ENCODE measurements around the gene FKBP2. TPM values are rescaled to one million over a fixed set of nuclear protein-coding genes. Genes with fewer than 3 reads are reported as not detected.
A peak's percentile ranks its signal among the peaks of the same experiment; 100 is the strongest.

Gene FKBP2
- total RNA-seq, 1 donor from 2014 or later, result 5.3 TPM

DNA sequence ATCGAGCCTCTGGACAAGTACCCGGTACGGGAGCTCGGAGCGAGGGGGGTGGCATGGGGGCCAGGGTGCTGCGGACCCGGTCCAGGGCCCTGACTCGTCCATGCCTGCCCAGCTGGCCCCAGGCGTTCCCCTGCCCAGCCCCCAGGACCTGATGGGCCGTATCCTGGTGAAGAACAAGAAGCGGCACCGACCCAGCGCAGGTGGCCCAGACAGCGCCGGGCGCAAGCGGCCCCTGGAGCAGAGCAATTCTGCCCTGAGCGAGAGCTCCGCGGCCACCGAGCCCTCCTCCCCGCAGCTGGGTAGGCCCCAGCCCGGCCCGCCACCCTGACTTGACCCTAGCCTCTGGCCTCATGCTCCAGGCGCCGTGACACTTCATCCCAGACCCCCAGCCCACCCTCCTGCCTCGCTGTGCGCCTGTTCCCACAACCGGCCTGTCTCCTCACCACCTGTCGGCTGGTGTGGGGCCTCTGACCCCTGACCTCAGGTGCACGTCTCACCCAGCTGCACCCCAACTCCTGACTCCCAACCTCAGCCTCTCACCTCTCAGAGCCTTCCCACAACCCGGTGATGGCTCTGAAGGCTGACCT, 18.1 kb downstream of the FKBP2 start:
- Histone ChIP-seq H3K36me3 (no peaks in the 10 kb centered on the region), H3K4me2 (no peak overlapping the region), H2AFZ (replicated peaks) (no peak overlapping the region), H4K20me1 (ENCODE audit: low read depth) (peaks cover 4% of the 10 kb centered on the region), H3K9ac (no peak overlapping the region), H3K4me3 (no peak overlapping the region), H3K27ac (no peak overlapping the region), H3K4me1 (no peaks in the 10 kb centered on the region), H3K9me3 (ENCODE audit: low read depth) (no peaks in the 10 kb centered on the region), H3K79me2 (ENCODE audit: low read depth) (no peaks in the 10 kb centered on the region), H3F3A (ENCODE audit: low read depth) (no peaks in the 10 kb centered on the region), H3K27me3 (no peaks in the 10 kb centered on the region)
- peaks cover 20% of the 10 kb centered on the region for H3K36me3 Mint-ChIP-seq
- no peak for DNase-seq (ENCODE audit: low spot score)
- H3K9me3 Mint-ChIP-seq, result no peaks in the 10 kb centered on the region
- H3K27ac Mint-ChIP-seq, result no peak overlapping the region
- H3K4me3 Mint-ChIP-seq, result peak overlapping the region; percentile 51
- peaks cover 10% of the 10 kb centered on the region for H3K27me3 Mint-ChIP-seq (ENCODE audit: insufficient read depth, low read depth)
- TF ChIP-seq EZH2 (IDR thresholded peaks at IDR 0.05) (no peak), EZH2phosphoT487 (IDR thresholded peaks at IDR 0.05) (no peak)
- TF ChIP-seq, protein P1, sequence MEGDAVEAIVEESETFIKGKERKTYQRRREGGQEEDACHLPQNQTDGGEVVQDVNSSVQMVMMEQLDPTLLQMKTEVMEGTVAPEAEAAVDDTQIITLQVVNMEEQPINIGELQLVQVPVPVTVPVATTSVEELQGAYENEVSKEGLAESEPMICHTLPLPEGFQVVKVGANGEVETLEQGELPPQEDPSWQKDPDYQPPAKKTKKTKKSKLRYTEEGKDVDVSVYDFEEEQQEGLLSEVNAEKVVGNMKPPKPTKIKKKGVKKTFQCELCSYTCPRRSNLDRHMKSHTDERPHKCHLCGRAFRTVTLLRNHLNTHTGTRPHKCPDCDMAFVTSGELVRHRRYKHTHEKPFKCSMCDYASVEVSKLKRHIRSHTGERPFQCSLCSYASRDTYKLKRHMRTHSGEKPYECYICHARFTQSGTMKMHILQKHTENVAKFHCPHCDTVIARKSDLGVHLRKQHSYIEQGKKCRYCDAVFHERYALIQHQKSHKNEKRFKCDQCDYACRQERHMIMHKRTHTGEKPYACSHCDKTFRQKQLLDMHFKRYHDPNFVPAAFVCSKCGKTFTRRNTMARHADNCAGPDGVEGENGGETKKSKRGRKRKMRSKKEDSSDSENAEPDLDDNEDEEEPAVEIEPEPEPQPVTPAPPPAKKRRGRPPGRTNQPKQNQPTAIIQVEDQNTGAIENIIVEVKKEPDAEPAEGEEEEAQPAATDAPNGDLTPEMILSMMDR (IDR thresholded peaks at IDR 0.05), result no peak
- H3K4me1 Mint-ChIP-seq, result peaks cover 3% of the 10 kb centered on the region

DNA sequence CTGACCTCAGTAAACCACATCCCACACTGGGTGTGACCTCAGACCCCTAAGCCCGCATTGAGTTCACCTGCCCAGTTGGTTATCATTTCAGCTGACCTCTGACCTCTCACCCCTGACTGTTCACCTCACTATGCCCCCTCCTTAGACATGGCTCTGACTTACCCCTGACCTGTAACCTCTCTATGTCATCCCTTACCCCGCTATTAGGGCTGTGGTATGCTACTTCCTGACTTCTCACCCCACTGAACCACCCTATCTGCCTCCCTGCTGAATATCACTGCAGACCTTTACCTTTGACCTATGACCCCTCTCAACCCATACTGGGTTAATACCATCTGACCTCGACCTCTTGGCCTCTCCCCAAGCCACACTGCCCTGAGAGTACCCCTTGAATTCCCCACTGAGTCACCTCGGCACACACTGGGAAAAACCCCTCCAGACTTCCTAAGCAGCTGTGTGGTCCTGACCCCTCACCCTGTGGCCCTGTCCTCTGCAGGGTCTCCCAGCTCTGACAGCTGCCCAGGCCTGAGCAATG, 18.7 kb downstream of the FKBP2 start:
- Histone ChIP-seq H3K9me3 (ENCODE audit: low read depth) (no peaks in the 10 kb centered on the region), H2AFZ (replicated peaks) (no peak overlapping the region), H3K4me3 (no peak overlapping the region), H3F3A (ENCODE audit: low read depth) (no peaks in the 10 kb centered on the region), H3K79me2 (ENCODE audit: low read depth) (no peaks in the 10 kb centered on the region), H3K27me3 (no peaks in the 10 kb centered on the region), H3K4me1 (no peaks in the 10 kb centered on the region), H3K9ac (no peak overlapping the region), H3K27ac (no peak overlapping the region), H4K20me1 (ENCODE audit: low read depth) (no peaks in the 10 kb centered on the region), H3K36me3 (no peaks in the 10 kb centered on the region), H3K4me2 (no peak overlapping the region)
- H3K27ac Mint-ChIP-seq, result no peak overlapping the region
- peaks cover 19% of the 10 kb centered on the region for H3K36me3 Mint-ChIP-seq
- H3K4me1 Mint-ChIP-seq, result peaks cover 3% of the 10 kb centered on the region
- H3K27me3 Mint-ChIP-seq (ENCODE audit: insufficient read depth, low read depth), result peaks cover 10% of the 10 kb centered on the region
- peak overlapping the region; percentile 51 for H3K4me3 Mint-ChIP-seq
- DNase-seq (ENCODE audit: low spot score), result no peak
- H3K9me3 Mint-ChIP-seq, result no peaks in the 10 kb centered on the region
- TF ChIP-seq EZH2phosphoT487 (IDR thresholded peaks at IDR 0.05) (no peak), EZH2 (IDR thresholded peaks at IDR 0.05) (no peak)
- TF ChIP-seq, protein P1 (IDR thresholded peaks at IDR 0.05), result no peak

DNA sequence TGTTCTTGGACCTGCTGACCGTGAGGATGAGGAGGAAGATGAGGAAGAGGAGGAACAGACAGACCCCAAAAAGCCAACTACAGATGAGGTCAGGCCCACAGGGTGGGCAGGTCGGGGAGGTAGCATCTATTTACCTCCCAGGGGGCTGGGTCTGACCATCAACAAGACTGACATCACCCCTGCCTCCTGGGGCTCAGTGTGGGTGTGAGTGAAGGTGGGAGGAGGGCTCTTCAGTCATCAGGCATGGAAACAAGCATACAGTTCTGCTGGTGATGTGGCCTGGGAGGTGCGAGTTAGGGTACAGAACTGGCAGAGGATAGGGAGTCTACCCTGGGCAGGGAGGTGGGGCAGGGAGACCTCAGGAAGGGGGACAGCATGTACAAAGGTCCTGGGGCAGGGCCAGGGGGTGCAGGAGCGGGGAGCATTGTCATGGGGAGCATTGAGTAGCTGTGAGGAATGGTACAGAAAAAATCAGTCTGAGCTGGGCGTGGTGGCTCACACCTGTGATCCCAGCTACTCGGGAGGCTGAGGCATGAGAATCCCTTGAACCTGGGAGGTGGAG, 19.3 kb downstream of the FKBP2 start:
- no peaks in the 10 kb centered on the region for H3K79me2 ChIP-seq (ENCODE audit: low read depth)
- no peaks in the 10 kb centered on the region for H3K27me3 ChIP-seq
- H3K4me2 ChIP-seq, result no peak overlapping the region
- no peak overlapping the region for H2AFZ ChIP-seq (replicated peaks)
- peaks cover 19% of the 10 kb centered on the region for H3K36me3 Mint-ChIP-seq
- H3K27me3 Mint-ChIP-seq (ENCODE audit: insufficient read depth, low read depth), result peaks cover 10% of the 10 kb centered on the region
- H3K9me3 Mint-ChIP-seq, result no peaks in the 10 kb centered on the region
- no peak overlapping the region for H3K27ac ChIP-seq
- H3K36me3 ChIP-seq, result no peaks in the 10 kb centered on the region
- H3K9ac ChIP-seq, result no peak overlapping the region
- no peaks in the 10 kb centered on the region for H4K20me1 ChIP-seq (ENCODE audit: low read depth)
- H3K9me3 ChIP-seq (ENCODE audit: low read depth), result no peaks in the 10 kb centered on the region
- H3K4me3 ChIP-seq, result no peak overlapping the region
- TF ChIP-seq EZH2 (IDR thresholded peaks at IDR 0.05) (no peak), EZH2phosphoT487 (IDR thresholded peaks at IDR 0.05) (no peak)
- TF ChIP-seq, protein P1 (IDR thresholded peaks at IDR 0.05), result no peak
- H3K27ac Mint-ChIP-seq, result no peak overlapping the region
- DNase-seq (ENCODE audit: low spot score), result no peak
- H3K4me3 Mint-ChIP-seq, result no peak overlapping the region
- H3F3A ChIP-seq (ENCODE audit: low read depth), result no peaks in the 10 kb centered on the region
- peaks cover 3% of the 10 kb centered on the region for H3K4me1 Mint-ChIP-seq
- H3K4me1 ChIP-seq, result no peaks in the 10 kb centered on the region
